ENCODE results near the gene ZMYND8. TPM values are rescaled to one million over a fixed set of nuclear protein-coding genes. Genes with fewer than 3 reads are reported as not detected.
A peak's percentile ranks its signal among the peaks of the same experiment; 100 is the strongest.
"Not testable (repeated sequence)": the region's sequence is repeated elsewhere in the genome, so short reads cannot be mapped to it uniquely, and the experiment has no call there.

The ZMYND8 gene
- total RNA-seq, 3 donors from 2014 or later (not counting 1 experiment from before 2014, with no cell fraction given) = 57.6 to 72.6 (median 69.8) TPM

DNA sequence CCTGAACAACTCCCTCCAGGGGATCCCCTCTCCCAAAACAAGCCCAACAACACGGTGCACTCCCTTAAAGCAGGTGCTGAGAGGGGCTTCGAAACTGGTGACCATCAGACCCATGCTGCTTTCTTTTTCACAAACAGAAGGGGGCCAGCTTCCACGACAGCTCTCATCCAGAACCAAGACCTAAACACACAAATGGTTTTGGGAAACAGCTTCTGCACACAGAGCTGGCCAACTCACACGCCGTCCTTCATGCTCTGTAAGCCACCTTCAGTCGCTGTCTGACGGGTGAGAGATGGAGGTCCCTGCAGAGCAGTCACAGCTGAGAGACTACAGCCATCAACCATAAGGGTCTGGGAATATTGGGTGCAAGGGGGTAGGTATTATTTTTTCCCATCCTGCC lies 76.3 kb downstream of the ZMYND8 start:
- no peaks in the 10 kb centered on the region for H3K4me1 ChIP-seq (ENCODE audit: control insufficient read depth, insufficient read depth, low read length)
- H3K27ac Mint-ChIP-seq = peak overlapping the region; percentile 27 to 69
- no peaks in the 10 kb centered on the region for H3K9me3 ChIP-seq (ENCODE audit: control insufficient read depth, insufficient read depth, low read length)
- no peak overlapping the region for H3K27ac ChIP-seq (ENCODE audit: low read length)
- H3K36me3 Mint-ChIP-seq = peaks cover 18% of the 10 kb centered on the region
- H3K4me1 Mint-ChIP-seq = peaks cover 9 to 26% of the 10 kb centered on the region in 2 donors
- DNase-seq = no peak
- no peaks in the 10 kb centered on the region for H3K27me3 ChIP-seq (ENCODE audit: control insufficient read depth, insufficient read depth, low read length)
- 97% methylated on average over 7 of the region's 7 CpGs for WGBS (ENCODE audit: insufficient coverage)
- TF ChIP-seq, protein P1, sequence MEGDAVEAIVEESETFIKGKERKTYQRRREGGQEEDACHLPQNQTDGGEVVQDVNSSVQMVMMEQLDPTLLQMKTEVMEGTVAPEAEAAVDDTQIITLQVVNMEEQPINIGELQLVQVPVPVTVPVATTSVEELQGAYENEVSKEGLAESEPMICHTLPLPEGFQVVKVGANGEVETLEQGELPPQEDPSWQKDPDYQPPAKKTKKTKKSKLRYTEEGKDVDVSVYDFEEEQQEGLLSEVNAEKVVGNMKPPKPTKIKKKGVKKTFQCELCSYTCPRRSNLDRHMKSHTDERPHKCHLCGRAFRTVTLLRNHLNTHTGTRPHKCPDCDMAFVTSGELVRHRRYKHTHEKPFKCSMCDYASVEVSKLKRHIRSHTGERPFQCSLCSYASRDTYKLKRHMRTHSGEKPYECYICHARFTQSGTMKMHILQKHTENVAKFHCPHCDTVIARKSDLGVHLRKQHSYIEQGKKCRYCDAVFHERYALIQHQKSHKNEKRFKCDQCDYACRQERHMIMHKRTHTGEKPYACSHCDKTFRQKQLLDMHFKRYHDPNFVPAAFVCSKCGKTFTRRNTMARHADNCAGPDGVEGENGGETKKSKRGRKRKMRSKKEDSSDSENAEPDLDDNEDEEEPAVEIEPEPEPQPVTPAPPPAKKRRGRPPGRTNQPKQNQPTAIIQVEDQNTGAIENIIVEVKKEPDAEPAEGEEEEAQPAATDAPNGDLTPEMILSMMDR (IDR thresholded peaks at IDR 0.05) = no peak
- ATAC-seq = no peak
- intact Hi-C loops (cut with micrococcal nuclease) = no loop called here
- no peaks in the 10 kb centered on the region for H3K27me3 Mint-ChIP-seq (ENCODE audit: low read depth in 2 of 2)
- no peaks in the 10 kb centered on the region for H3K9me3 Mint-ChIP-seq
- H3K4me3 Mint-ChIP-seq = no peak overlapping the region
- H3K36me3 ChIP-seq (ENCODE audit: control insufficient read depth, insufficient read depth, low read length) = peaks cover 80% of the 10 kb centered on the region
- H3K4me3 ChIP-seq (ENCODE audit: low read length) = no peak overlapping the region

DNA sequence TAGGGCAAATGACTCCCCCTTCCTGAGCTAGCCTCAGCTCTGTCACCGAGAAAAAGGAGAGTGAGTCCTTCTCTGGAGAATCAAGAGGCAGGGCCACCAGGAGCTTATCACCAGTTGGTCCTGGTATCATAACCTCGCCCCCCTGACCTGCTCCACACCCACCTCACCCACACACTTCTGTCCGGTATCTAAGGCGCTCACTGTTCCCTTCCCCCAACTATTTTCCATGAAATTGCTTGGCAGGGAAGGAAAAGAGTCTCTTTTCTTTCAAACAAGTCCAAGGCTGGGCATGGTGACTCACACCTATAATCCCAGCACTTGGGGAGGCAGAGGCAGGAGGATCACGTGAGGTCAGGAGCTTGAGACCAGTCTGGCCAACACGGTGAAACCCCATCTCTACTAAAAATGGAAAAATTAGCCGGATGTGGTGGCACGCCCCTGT lies 77.6 kb downstream of the ZMYND8 start:
- no peaks in the 10 kb centered on the region for H3K27me3 Mint-ChIP-seq (ENCODE audit: low read depth in 2 of 2)
- peaks cover 15 to 26% of the 10 kb centered on the region in 2 donors for H3K4me1 Mint-ChIP-seq
- H3K9me3 ChIP-seq (ENCODE audit: control insufficient read depth, insufficient read depth, low read length) = no peaks in the 10 kb centered on the region
- no peak for ATAC-seq
- H3K27me3 ChIP-seq (ENCODE audit: control insufficient read depth, insufficient read depth, low read length) = no peaks in the 10 kb centered on the region
- no peak overlapping the region for H3K4me3 ChIP-seq (ENCODE audit: low read length)
- H3K36me3 Mint-ChIP-seq = peaks cover 18% of the 10 kb centered on the region
- H3K4me3 Mint-ChIP-seq = no peak overlapping the region
- no peak overlapping the region for H3K27ac Mint-ChIP-seq
- 96% methylated on average over 8 of the region's 8 CpGs for WGBS (ENCODE audit: insufficient coverage)
- H3K4me1 ChIP-seq (ENCODE audit: control insufficient read depth, insufficient read depth, low read length) = no peaks in the 10 kb centered on the region
- no peaks in the 10 kb centered on the region for H3K9me3 Mint-ChIP-seq
- H3K36me3 ChIP-seq (ENCODE audit: control insufficient read depth, insufficient read depth, low read length) = peaks cover 75% of the 10 kb centered on the region
- intact Hi-C loops (cut with micrococcal nuclease) = no loop called here
- DNase-seq = no peak
- TF ChIP-seq, protein P1 (IDR thresholded peaks at IDR 0.05) = no peak
- H3K27ac ChIP-seq (ENCODE audit: low read length) = no peak overlapping the region

DNA sequence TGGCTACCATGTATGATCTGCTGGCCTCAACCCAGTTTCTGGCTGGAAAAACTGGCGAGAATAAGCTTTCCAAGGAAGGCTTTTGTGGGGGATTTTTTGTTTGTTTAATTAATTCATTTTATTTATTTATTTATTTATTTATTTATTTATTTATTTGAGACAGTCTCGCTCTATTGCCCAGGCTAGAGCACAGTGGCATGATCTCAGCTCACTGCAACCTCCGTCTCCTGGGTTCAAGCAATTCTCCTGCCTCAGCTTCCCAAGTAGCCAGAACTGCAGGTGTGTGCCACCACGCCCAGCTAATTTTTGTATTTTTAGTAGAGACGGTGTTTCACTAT lies 79.0 kb downstream of the ZMYND8 start:
- H3K9me3 ChIP-seq (ENCODE audit: control insufficient read depth, insufficient read depth, low read length); H3K27me3 ChIP-seq (ENCODE audit: control insufficient read depth, insufficient read depth, low read length); H3K4me1 ChIP-seq (ENCODE audit: control insufficient read depth, insufficient read depth, low read length); H3K4me3 Mint-ChIP-seq; ATAC-seq; H3K27ac ChIP-seq (ENCODE audit: low read length); DNase-seq; H3K9me3 Mint-ChIP-seq; H3K4me3 ChIP-seq (ENCODE audit: low read length); intact Hi-C loops (cut with micrococcal nuclease); H3K27me3 Mint-ChIP-seq (ENCODE audit: low read depth in 2 of 2): not testable (repeated sequence)
- Mint-ChIP-seq H3K36me3 (peaks cover 18% of the 10 kb centered on the region), H3K27ac (peak overlapping the region in 1 of 2 donors; percentile 45), H3K4me1 (peaks cover 22% of the 10 kb centered on the region in 2 donors)
- WGBS (ENCODE audit: insufficient coverage) = 99% methylated on average over 4 of the region's 5 CpGs
- H3K36me3 ChIP-seq (ENCODE audit: control insufficient read depth, insufficient read depth, low read length) = peaks cover 67% of the 10 kb centered on the region

DNA sequence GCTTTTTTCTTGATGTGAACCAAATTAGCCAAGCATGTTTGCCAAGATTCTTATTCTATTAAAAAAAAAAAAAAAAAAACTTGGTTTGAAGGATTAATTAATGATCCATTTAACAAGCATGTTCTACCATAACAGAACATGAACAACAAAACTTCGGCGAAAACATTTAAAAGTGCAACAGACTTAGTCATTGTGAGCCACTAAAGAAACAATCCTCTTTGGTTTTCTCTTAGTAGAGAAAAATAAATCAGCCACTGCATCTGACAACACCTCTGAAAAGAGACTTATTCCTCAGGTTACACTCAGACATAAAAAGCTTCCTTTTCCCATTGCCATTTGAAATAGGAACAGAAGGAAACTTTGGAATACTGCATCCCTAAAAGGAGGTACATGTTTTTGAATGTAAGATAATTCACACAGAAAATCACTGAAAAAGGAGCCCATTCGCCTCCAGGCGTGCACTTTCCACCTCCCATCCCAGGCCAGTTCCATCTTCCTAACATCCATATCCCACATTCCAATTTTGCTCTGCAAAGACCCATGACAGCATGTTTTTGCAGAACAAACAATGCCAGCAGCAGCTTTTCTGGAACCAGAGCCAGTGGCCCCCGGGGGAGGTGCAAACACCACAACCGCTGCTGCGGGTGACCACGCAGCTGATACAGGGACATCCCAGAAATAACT lies 79.5 kb downstream of the ZMYND8 start:
- Mint-ChIP-seq H3K27ac (peak overlapping the region in 1 of 2 donors; percentile 27), H3K36me3 (peaks cover 17% of the 10 kb centered on the region), H3K27me3 (ENCODE audit: low read depth in 2 of 2) (no peaks in the 10 kb centered on the region), H3K4me1 (peaks cover 22% of the 10 kb centered on the region in 2 donors), H3K4me3 (no peak overlapping the region), H3K9me3 (no peaks in the 10 kb centered on the region)
- Histone ChIP-seq H3K4me3 (ENCODE audit: low read length) (no peak overlapping the region), H3K27ac (ENCODE audit: low read length) (no peak overlapping the region), H3K9me3 (ENCODE audit: control insufficient read depth, insufficient read depth, low read length) (no peaks in the 10 kb centered on the region), H3K36me3 (ENCODE audit: control insufficient read depth, insufficient read depth, low read length) (peaks cover 68% of the 10 kb centered on the region), H3K4me1 (ENCODE audit: control insufficient read depth, insufficient read depth, low read length) (no peaks in the 10 kb centered on the region), H3K27me3 (ENCODE audit: control insufficient read depth, insufficient read depth, low read length) (no peaks in the 10 kb centered on the region)
- intact Hi-C loops (cut with micrococcal nuclease) = no loop called here
- ATAC-seq (no peak), DNase-seq (no peak)
- TF ChIP-seq, protein P1 (IDR thresholded peaks at IDR 0.05) = no peak
- WGBS (ENCODE audit: insufficient coverage) = 90% methylated on average over 8 of the region's 8 CpGs
